Measurements from ENCODE around the gene SLC1A7. TPM values are rescaled to one million over a fixed set of nuclear protein-coding genes. Genes with fewer than 3 reads are reported as not detected.
A peak's percentile ranks its signal among the peaks of the same experiment; 100 is the strongest.

SLC1A7 gene
- total and polyA plus RNA-seq, 2 of the 13 experiments (the other 11 are each of a cell fraction or from before 2014, with no cell fraction given): 0.04 to 2.0 TPM

GRCh38 chr1:53160924-53161378, 18.5 kb upstream of the SLC1A7 start (continued):
- TF ChIP-seq, protein P1, sequence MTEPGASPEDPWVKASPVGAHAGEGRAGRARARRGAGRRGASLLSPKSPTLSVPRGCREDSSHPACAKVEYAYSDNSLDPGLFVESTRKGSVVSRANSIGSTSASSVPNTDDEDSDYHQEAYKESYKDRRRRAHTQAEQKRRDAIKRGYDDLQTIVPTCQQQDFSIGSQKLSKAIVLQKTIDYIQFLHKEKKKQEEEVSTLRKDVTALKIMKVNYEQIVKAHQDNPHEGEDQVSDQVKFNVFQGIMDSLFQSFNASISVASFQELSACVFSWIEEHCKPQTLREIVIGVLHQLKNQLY (CRISPR knock-in tag; IDR thresholded peaks at IDR 0.05): peak; percentile 97
- TF ChIP-seq PLRG1 (conservative IDR thresholded peaks at IDR 0.05) (no peak), CENPT (CRISPR knock-in tag; IDR thresholded peaks at IDR 0.05; ENCODE audit: low read depth) (no peak), CREM (IDR thresholded peaks at IDR 0.05) (peak; percentile 76; the same call in 1 of the 2 replicates), CREM (CRISPR knock-in tag; IDR thresholded peaks at IDR 0.05) (no peak), ZNF407 (CRISPR knock-in tag; IDR thresholded peaks at IDR 0.05; ENCODE audit: not compliant biosample characterization) (peak; percentile 73), DNMT3B (CRISPR knock-in tag; conservative IDR thresholded peaks at IDR 0.05) (no peak; the same call in 1 of the 2 replicates), ZFP62 (CRISPR knock-in tag; IDR thresholded peaks at IDR 0.05) (no peak), ZNF484 (CRISPR knock-in tag; IDR thresholded peaks at IDR 0.05; ENCODE audit: borderline replicate concordance, low read depth) (no peak), KAT2B (IDR thresholded peaks at IDR 0.05; ENCODE audit: borderline replicate concordance, low read depth, low read length) (no peak), ZNF326 (CRISPR knock-in tag; IDR thresholded peaks at IDR 0.05; ENCODE audit: borderline replicate concordance) (no peak), REST (IDR thresholded peaks at IDR 0.05; ENCODE audit: borderline replicate concordance in 1 of 2, low read depth in 1 of 2, low read length in 2 of 2) (peak in 1 of 2 experiments; percentile 66; a peak in 1 of 4 replicates), ZFP82 (CRISPR knock-in tag; IDR thresholded peaks at IDR 0.05; ENCODE audit: borderline replicate concordance) (0 out of 2 replicates have a peak, but pooled peaks have one; percentile 51), SALL2 (CRISPR knock-in tag; IDR thresholded peaks at IDR 0.05) (peak; percentile 76), HOXA9 (CRISPR knock-in tag; IDR thresholded peaks at IDR 0.05; ENCODE audit: borderline replicate concordance) (no peak)
- TF ChIP-seq, protein P2, sequence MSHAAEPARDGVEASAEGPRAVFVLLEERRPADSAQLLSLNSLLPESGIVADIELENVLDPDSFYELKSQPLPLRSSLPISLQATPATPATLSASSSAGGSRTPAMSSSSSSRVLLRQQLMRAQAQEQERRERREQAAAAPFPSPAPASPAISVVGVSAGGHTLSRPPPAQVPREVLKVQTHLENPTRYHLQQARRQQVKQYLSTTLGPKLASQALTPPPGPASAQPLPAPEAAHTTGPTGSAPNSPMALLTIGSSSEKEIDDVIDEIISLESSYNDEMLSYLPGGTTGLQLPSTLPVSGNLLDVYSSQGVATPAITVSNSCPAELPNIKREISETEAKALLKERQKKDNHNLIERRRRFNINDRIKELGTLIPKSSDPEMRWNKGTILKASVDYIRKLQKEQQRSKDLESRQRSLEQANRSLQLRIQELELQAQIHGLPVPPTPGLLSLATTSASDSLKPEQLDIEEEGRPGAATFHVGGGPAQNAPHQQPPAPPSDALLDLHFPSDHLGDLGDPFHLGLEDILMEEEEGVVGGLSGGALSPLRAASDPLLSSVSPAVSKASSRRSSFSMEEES (CRISPR knock-in tag; IDR thresholded peaks at IDR 0.05): peak; percentile 100

Measured in HepG2 (cell line).